Aorta (tissue), 5 donors: ENCODE measurements around the gene SDR42E2. TPM values are rescaled to one million over a fixed set of nuclear protein-coding genes. Genes with fewer than 3 reads are reported as not detected.

ENCODE experiments used
- ATAC-seq: fragments of 200-7000 bp; cut with Tn5 transposase; one replicate; pipeline ENCODE4 v1.9.1; 2022; ENCODE audit warnings: moderate library complexity; ENCODE audit not compliant: low FRiP score
- DNase-seq, 2 donors: peaks; one replicate each; pipeline ENCODE4 v3.0.0-alpha.2; 2020
- H3K27ac ChIP-seq, 2 donors: one replicate each; pipeline ENCODE4 v1.5.1; 2013; ENCODE audit warnings: low read length in 2 of 2, mild to moderate bottlenecking in 2 of 2, moderate library complexity in 2 of 2, control low read depth in 1 of 2, inconsistent platforms in 1 of 2, low read depth in 1 of 2
- H3K27me3 ChIP-seq, 2 donors: one replicate each; pipeline ENCODE4 v1.6.1; 2013; ENCODE audit warnings: control low read depth in 1 of 2, low read length in 1 of 2, mild to moderate bottlenecking in 1 of 2, moderate library complexity in 1 of 2; ENCODE audit not compliant: insufficient read depth in 2 of 2, control insufficient read depth in 1 of 2
- H3K36me3 ChIP-seq, 2 donors: one replicate each; pipeline ENCODE4 v1.6.1; 2013; ENCODE audit warnings: control low read depth in 1 of 2, low read length in 1 of 2, mild to moderate bottlenecking in 1 of 2; ENCODE audit not compliant: insufficient read depth in 2 of 2, control insufficient read depth in 1 of 2
- H3K4me1 ChIP-seq, 2 donors: one replicate each; pipeline ENCODE4 v1.6.1; 2013; ENCODE audit warnings: low read length in 2 of 2, control low read depth in 1 of 2, mild to moderate bottlenecking in 1 of 2, moderate library complexity in 1 of 2; ENCODE audit not compliant: insufficient read depth in 2 of 2, control insufficient read depth in 1 of 2
- H3K4me3 ChIP-seq, 2 donors: one replicate each; pipeline ENCODE4 v1.5.1; 2013; ENCODE audit warnings: low read length in 2 of 2, control low read depth in 1 of 2, mild to moderate bottlenecking in 1 of 2
- H3K9me3 ChIP-seq: one replicate; pipeline ENCODE4 v1.6.1; 2013; ENCODE audit warnings: mild to moderate bottlenecking, low read length; ENCODE audit not compliant: control insufficient read depth
- WGBS, 2 donors: extraction: QIAGEN DNeasy Blood & Tissue Kit; methylation state at CpG; one replicate each; pipeline ENCODE4 v1.1.7; 2013; 5-methylcytosine and 5-hydroxymethylcytosine counted together
- intact Hi-C, 2 donors: fragments of 100-400 bp; cut with DNase I; formaldehyde crosslinking; loops; one replicate each; pipeline versions ENCODE4 v1.14.2 to v1.15.0; 2022
- polyA plus RNA-seq, 2 donors: library from polyadenylated mRNA; stranded (reverse); fragments of 200-250 nt; gene quantifications; one replicate each; pipeline ENCODE4 v1.2.3, GENCODE V29; 2013
- total RNA-seq, 2 donors: library from RNA; stranded (reverse); fragmentation: NEBNext Ultra II Directional; extraction: Animal tissue kit (Norgen Biotek cat#: 25700); gene quantifications; one replicate each; pipeline ENCODE4 v1.2.1, GENCODE V29; 2021
- donor health status: healthy with polysubstance abuse.
- donor health status: Bipolar disorder and iron deficiency.
- donor health status: DM: no; HTN: no; CAD: no.
- donor health status: DM: no; HTN: no; CAD: no.
- donor health status: DM: yes; HTN: yes; CAD: no.

SDR42E2 gene
- total and polyA plus RNA-seq, 4 donors: 0.10 TPM; not detected in 3

- Histone ChIP-seq H3K4me3 (no peak overlapping the region), H3K27me3 (no peaks in the 10 kb centered on the region), H3K36me3 (no peaks in the 10 kb centered on the region), H3K9me3 (no peaks in the 10 kb centered on the region), H3K4me1 (no peaks in the 10 kb centered on the region), H3K27ac (no peak overlapping the region)
- no peak for ATAC-seq
- WGBS, 2 donors: 89 to 91% methylated on average over 6 of the region's 6 CpGs
- intact Hi-C loops: loop anchor here in 1 of 2 donors (10.0 kb wide), 1 partner anchor 580 kb away; no protein-coding TSS in a partner anchor
- DNase-seq: no peak
These were observed 22.3 kb downstream of the SDR42E2 start for GRCh38 chr16:22184615-22184968.

- H3K36me3 ChIP-seq: no peaks in the 10 kb centered on the region
- intact Hi-C loops: loop anchor here in 1 of 2 donors (5.0 to 10.0 kb wide), 3 partner anchors 109 to 582 kb away; partner anchors contain the start of gene UQCRC2
- H3K4me3 ChIP-seq: no peak overlapping the region
- 67 to 71% methylated on average over 3 of the region's 3 CpGs for WGBS, 2 donors
- H3K27ac ChIP-seq: no peak overlapping the region
- ATAC-seq (no peak), DNase-seq (no peak)
- no peaks in the 10 kb centered on the region for H3K27me3 ChIP-seq
- H3K4me1 ChIP-seq: no peaks in the 10 kb centered on the region
- H3K9me3 ChIP-seq: no peaks in the 10 kb centered on the region
These were observed 24.2 kb downstream of the SDR42E2 start for GRCh38 chr16:22186517-22186916.

GRCh38 chr16:22188267-22188594 lies 25.9 kb downstream of the SDR42E2 start:
- ATAC-seq (no peak), DNase-seq (no peak)
- Histone ChIP-seq H3K27me3 (no peaks in the 10 kb centered on the region), H3K4me1 (no peaks in the 10 kb centered on the region), H3K27ac (no peak overlapping the region), H3K9me3 (no peaks in the 10 kb centered on the region), H3K4me3 (no peak overlapping the region), H3K36me3 (no peaks in the 10 kb centered on the region)
- WGBS, 2 donors: 72 to 73% methylated on average over 2 of the region's 2 CpGs
- intact Hi-C loops: loop anchor here (1.0 to 10.0 kb wide), 6 partner anchors 111 to 583 kb away; partner anchors contain the start of genes PDZD9 (in 2 of the 2) and UQCRC2 (in 2 of the 2)

- ATAC-seq (no peak), DNase-seq (peak; percentile 79 to 80)
- H3K27me3 ChIP-seq: no peaks in the 10 kb centered on the region
- H3K9me3 ChIP-seq: no peaks in the 10 kb centered on the region
- WGBS, 2 donors: 36 to 39% methylated on average over 8 of the region's 8 CpGs
- H3K36me3 ChIP-seq: no peaks in the 10 kb centered on the region
- no peak overlapping the region for H3K4me3 ChIP-seq
- no peaks in the 10 kb centered on the region for H3K4me1 ChIP-seq
- no peak overlapping the region for H3K27ac ChIP-seq
- intact Hi-C loops: loop anchor here (1.0 to 10.0 kb wide), 6 partner anchors 112 to 584 kb away; partner anchors contain the start of genes PDZD9 (in 2 of the 2) and UQCRC2 (in 2 of the 2)
These were observed 26.5 kb downstream of the SDR42E2 start for GRCh38 chr16:22188595-22189442.

GRCh38 chr16:22189473-22190080 lies 27.3 kb downstream of the SDR42E2 start:
- DNase-seq (peak; percentile 79 to 80), ATAC-seq (no peak)
- H3K4me1 ChIP-seq: no peaks in the 10 kb centered on the region
- peak overlapping the region; percentile 15 to 21 for H3K4me3 ChIP-seq
- no peaks in the 10 kb centered on the region for H3K36me3 ChIP-seq
- H3K27ac ChIP-seq: peak overlapping the region in 1 of 2 donors; percentile 78
- intact Hi-C loops: loop anchor here (2.0 to 10.0 kb wide), 6 partner anchors 112 to 585 kb away; partner anchors contain the start of genes UQCRC2 (in 2 of the 2) and PDZD9 (in 1 of the 2)
- no peaks in the 10 kb centered on the region for H3K27me3 ChIP-seq
- WGBS, 2 donors: 1 to 3% methylated on average over 18 of the region's 18 CpGs
- no peaks in the 10 kb centered on the region for H3K9me3 ChIP-seq

- Histone ChIP-seq H3K27ac (peak overlapping the region in 1 of 2 donors; percentile 78), H3K4me3 (peak overlapping the region; percentile 15 to 21), H3K27me3 (no peaks in the 10 kb centered on the region), H3K9me3 (no peaks in the 10 kb centered on the region), H3K4me1 (no peaks in the 10 kb centered on the region), H3K36me3 (no peaks in the 10 kb centered on the region)
- 0% methylated on average over 68 to 72 of the region's 72 CpGs for WGBS, 2 donors
- DNase-seq (peak; percentile 85 to 92), ATAC-seq (peak; percentile 89)
- intact Hi-C loops: loop anchor here in 1 of 2 donors (5.0 kb wide), 1 partner anchor 497 kb away; no protein-coding TSS in a partner anchor
These were observed 27.9 kb downstream of the SDR42E2 start for GRCh38 chr16:22190081-22190775.

- Histone ChIP-seq H3K4me1 (no peaks in the 10 kb centered on the region), H3K27me3 (no peaks in the 10 kb centered on the region), H3K36me3 (no peaks in the 10 kb centered on the region), H3K4me3 (no peak overlapping the region), H3K27ac (peak overlapping the region; percentile 64 to 68), H3K9me3 (no peaks in the 10 kb centered on the region)
- 0 to 1% methylated on average over 43 of the region's 43 CpGs for WGBS, 2 donors
- peak; percentile 92 for ATAC-seq
- peak; percentile 100 for DNase-seq
- intact Hi-C loops: loop anchor here in 1 of 2 donors (5.0 kb wide), 1 partner anchor 496 kb away; no protein-coding TSS in a partner anchor
These were observed 28.6 kb downstream of the SDR42E2 start for GRCh38 chr16:22190776-22191531.
